ENCODE data around the gene SCRN1.

The SCRN1 gene

DNA sequence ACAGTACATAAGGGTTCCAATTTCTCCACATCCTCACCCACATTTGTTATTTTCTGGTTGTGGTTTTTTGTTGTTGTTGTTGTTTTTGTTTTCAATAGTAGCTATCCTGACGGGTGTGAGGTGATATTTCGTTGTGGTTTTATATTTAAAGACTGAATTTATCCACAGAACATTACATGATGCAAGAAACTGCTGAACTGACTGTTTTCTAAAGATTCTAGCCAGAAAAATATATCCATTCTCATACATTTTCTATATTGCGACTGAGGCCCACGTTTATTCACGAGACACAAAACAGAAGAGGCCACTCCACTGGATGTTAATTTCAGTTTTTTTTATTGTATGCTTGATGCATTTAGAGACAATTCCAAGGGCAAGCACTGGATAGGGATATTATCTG lies 69.8 kb downstream of the SCRN1 start:
- TF ChIP-seq POLR2AphosphoS5 (IDR thresholded peaks at IDR 0.05; ENCODE audit: low read depth, low read length) (no peak), FOXP2 (optimal IDR thresholded peaks at IDR 0.05; ENCODE audit: borderline replicate concordance, extremely low read depth, extremely low read length, insufficient read depth) (no peak), TAF1 (IDR thresholded peaks at IDR 0.05; ENCODE audit: borderline replicate concordance, insufficient read depth, low read length) (no peak), SIN3A (IDR thresholded peaks at IDR 0.05; ENCODE audit: borderline replicate concordance, insufficient read depth, low read length) (no peak)
- TF ChIP-seq, protein P1, sequence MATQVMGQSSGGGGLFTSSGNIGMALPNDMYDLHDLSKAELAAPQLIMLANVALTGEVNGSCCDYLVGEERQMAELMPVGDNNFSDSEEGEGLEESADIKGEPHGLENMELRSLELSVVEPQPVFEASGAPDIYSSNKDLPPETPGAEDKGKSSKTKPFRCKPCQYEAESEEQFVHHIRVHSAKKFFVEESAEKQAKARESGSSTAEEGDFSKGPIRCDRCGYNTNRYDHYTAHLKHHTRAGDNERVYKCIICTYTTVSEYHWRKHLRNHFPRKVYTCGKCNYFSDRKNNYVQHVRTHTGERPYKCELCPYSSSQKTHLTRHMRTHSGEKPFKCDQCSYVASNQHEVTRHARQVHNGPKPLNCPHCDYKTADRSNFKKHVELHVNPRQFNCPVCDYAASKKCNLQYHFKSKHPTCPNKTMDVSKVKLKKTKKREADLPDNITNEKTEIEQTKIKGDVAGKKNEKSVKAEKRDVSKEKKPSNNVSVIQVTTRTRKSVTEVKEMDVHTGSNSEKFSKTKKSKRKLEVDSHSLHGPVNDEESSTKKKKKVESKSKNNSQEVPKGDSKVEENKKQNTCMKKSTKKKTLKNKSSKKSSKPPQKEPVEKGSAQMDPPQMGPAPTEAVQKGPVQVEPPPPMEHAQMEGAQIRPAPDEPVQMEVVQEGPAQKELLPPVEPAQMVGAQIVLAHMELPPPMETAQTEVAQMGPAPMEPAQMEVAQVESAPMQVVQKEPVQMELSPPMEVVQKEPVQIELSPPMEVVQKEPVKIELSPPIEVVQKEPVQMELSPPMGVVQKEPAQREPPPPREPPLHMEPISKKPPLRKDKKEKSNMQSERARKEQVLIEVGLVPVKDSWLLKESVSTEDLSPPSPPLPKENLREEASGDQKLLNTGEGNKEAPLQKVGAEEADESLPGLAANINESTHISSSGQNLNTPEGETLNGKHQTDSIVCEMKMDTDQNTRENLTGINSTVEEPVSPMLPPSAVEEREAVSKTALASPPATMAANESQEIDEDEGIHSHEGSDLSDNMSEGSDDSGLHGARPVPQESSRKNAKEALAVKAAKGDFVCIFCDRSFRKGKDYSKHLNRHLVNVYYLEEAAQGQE (IDR thresholded peaks at IDR 0.05; ENCODE audit: insufficient read depth in 1 of 2, low read depth in 2 of 2, low read length in 2 of 2), result no peak

DNA sequence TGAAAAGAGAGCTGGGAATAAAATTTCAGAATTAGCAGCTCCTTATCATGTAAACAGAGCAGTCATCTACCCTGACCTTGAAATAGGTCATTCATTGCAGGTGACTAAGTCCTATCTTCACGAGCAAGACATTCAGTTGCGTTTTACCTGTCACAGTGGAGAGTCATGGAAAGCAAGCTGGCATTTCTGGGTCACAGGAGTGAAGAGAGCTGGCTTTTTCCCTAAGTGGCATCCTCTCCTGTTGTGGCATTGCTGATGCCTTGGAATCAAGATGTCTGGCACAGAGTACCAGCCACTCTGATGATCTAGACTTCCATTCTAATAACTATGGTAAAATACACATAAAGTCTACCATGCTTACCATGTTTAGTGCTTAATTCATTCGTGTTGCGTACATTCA lies 70.8 kb downstream of the SCRN1 start:
- TF ChIP-seq TAF1 (IDR thresholded peaks at IDR 0.05; ENCODE audit: borderline replicate concordance, insufficient read depth, low read length) (no peak), SIN3A (IDR thresholded peaks at IDR 0.05; ENCODE audit: borderline replicate concordance, insufficient read depth, low read length) (no peak), FOXP2 (optimal IDR thresholded peaks at IDR 0.05; ENCODE audit: borderline replicate concordance, extremely low read depth, extremely low read length, insufficient read depth) (no peak), POLR2AphosphoS5 (IDR thresholded peaks at IDR 0.05; ENCODE audit: low read depth, low read length) (no peak)
- TF ChIP-seq, protein P1 (IDR thresholded peaks at IDR 0.05; ENCODE audit: insufficient read depth in 1 of 2, low read depth in 2 of 2, low read length in 2 of 2), result no peak

DNA sequence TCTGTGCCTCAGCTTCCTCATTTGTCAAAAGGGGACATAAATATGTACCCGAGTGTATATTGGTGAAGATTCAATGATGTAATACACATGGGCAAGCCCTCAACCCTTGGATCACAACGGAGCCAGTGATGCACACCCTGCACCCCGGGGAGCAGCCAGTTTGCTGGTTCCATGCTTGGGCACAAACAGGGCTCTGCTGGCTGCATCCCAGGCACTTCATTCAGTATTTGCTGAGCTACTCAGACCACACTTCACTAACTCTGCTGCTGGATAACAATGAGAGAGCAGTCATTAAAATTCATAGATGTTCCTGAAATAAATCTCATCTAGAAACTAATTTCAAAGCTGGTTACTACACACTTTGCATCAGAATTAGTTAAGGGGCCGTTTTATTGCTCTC lies 72.0 kb downstream of the SCRN1 start:
- TF ChIP-seq POLR2AphosphoS5 (IDR thresholded peaks at IDR 0.05; ENCODE audit: low read depth, low read length), result no peak
- TF ChIP-seq, protein P1 (IDR thresholded peaks at IDR 0.05; ENCODE audit: insufficient read depth in 1 of 2, low read depth in 2 of 2, low read length in 2 of 2), result no peak
- no peak for TF ChIP-seq FOXP2 (optimal IDR thresholded peaks at IDR 0.05; ENCODE audit: borderline replicate concordance, extremely low read depth, extremely low read length, insufficient read depth)
- no peak for TF ChIP-seq TAF1 (IDR thresholded peaks at IDR 0.05; ENCODE audit: borderline replicate concordance, insufficient read depth, low read length)
- TF ChIP-seq SIN3A (IDR thresholded peaks at IDR 0.05; ENCODE audit: borderline replicate concordance, insufficient read depth, low read length), result no peak

DNA sequence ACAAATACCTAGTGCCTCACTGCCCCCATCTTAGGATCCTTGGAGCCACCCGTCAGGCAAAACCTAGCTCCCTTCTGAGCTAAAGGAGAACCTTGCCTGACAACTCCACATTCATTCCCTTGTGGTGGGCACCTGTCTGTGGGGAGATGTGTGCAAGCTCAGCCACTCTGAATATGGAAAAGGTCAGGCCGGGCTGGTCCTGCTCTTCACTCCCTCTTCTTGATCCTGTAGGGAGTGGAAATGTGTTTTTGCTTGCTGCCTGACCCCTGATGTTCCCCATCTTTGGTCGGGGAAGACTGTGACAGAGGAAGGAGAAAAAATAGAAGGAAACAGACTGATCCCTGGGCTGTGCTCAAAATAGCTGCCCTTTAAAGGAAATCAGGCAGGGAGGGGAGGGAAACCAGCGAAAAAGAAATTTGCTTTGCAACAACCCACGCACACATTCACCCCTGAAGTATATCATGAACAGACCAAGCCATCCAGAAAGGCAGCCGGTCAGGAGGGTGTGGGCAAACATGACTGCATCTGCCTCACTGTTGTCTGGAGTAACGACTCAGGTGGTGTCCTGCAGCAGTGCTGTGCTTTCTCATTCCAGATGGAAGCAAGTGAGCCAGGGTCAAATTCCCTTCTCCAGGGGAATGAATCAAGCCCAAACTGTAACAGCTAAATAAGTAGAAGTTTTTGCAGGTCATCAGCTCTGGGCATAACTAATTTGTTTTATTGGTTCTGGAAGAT lies 74.0 kb downstream of the SCRN1 start:
- no peak for TF ChIP-seq FOXP2 (optimal IDR thresholded peaks at IDR 0.05; ENCODE audit: borderline replicate concordance, extremely low read depth, extremely low read length, insufficient read depth)
- TF ChIP-seq POLR2AphosphoS5 (IDR thresholded peaks at IDR 0.05; ENCODE audit: low read depth, low read length), result no peak
- no peak for TF ChIP-seq TAF1 (IDR thresholded peaks at IDR 0.05; ENCODE audit: borderline replicate concordance, insufficient read depth, low read length)
- TF ChIP-seq, protein P1 (IDR thresholded peaks at IDR 0.05; ENCODE audit: insufficient read depth in 1 of 2, low read depth in 2 of 2, low read length in 2 of 2), result no peak
